Stimulated activated CD4-positive, alpha-beta T cell treated with anti-CD3 and anti-CD28 coated beads, Interleukin-15, amount 100 ng/mL, for 1 hour (primary cell): ENCODE measurements around the gene TAF9.
A peak's percentile ranks its signal among the peaks of the same experiment; 100 is the strongest.
"Not testable (repeated sequence)": the region's sequence is repeated elsewhere in the genome, so short reads cannot be mapped to it uniquely, and the experiment has no call there.

Experiments used
- DNase-seq, 2 donors: peaks; one replicate each; pipeline ENCODE4 v3.0.0-alpha.2; 2020; ENCODE audit warnings: low read depth in 1 of 2, low spot score in 1 of 2

TAF9 gene

GRCh38 chr5:69341520-69342161 lies 27.7 kb downstream of the TAF9 start:
- no peak for DNase-seq

GRCh38 chr5:69335341-69335935 lies 33.9 kb downstream of the TAF9 start:
- DNase-seq = no peak

GRCh38 chr5:69334793-69335268 lies 34.5 kb downstream of the TAF9 start:
- DNase-seq = peak; percentile 41 to 51

GRCh38 chr5:69333668-69334315 lies 35.5 kb downstream of the TAF9 start:
- not testable (repeated sequence) for DNase-seq

- DNase-seq = no peak
These were observed 37.5 kb downstream of the TAF9 start for GRCh38 chr5:69331528-69332445.

- no peak for DNase-seq
These were observed 39.3 kb downstream of the TAF9 start for GRCh38 chr5:69329905-69330489.

- DNase-seq = no peak
These were observed 43.0 kb downstream of the TAF9 start for GRCh38 chr5:69326365-69326764.

- no peak for DNase-seq
These were observed 51.9 kb downstream of the TAF9 start for GRCh38 chr5:69317391-69317790.

GRCh38 chr5:69315972-69316371 lies 53.3 kb downstream of the TAF9 start:
- no peak for DNase-seq
